ENCODE data around the gene NCL.

Gene NCL

GRCh38 chr2:231418820-231419640 is 45.3 kb downstream of the NCL start:
- ChIA-PET POLR2A (no interaction called here), CTCF (interaction anchor here (1.1 to 14.8 kb wide), 3 partner anchors 12 to 192 kb away, joined by 3 to 218 read pairs (median 11); no protein-coding TSS in a partner anchor)
- H3K4me3 ChIP-seq (ENCODE audit: low read depth, low read length): no peak overlapping the region
- DNase-seq (ENCODE audit: low read depth, low spot score): no peak
- TF ChIP-seq CTCF (IDR thresholded peaks at IDR 0.05; ENCODE audit: insufficient read depth, low read length, missing control alignments): no peak

GRCh38 chr2:231415029-231415428 is 49.3 kb downstream of the NCL start:
- DNase-seq (ENCODE audit: low read depth, low spot score): no peak
- CTCF ChIA-PET: interaction anchor here (0.7 to 14.8 kb wide), 8 partner anchors 15 to 428 kb away, joined by 3 to 218 read pairs (median 5); no protein-coding TSS in a partner anchor
- TF ChIP-seq CTCF (IDR thresholded peaks at IDR 0.05; ENCODE audit: insufficient read depth, low read length, missing control alignments): no peak
- no peak overlapping the region for H3K4me3 ChIP-seq (ENCODE audit: low read depth, low read length)
- POLR2A ChIA-PET: no interaction called here

GRCh38 chr2:231413921-231414476 is 50.3 kb downstream of the NCL start:
- POLR2A ChIA-PET: no interaction called here
- CTCF ChIA-PET: interaction anchor here (0.9 to 14.8 kb wide), 14 partner anchors 12 to 311 kb away, joined by 3 to 218 read pairs (median 8); no protein-coding TSS in a partner anchor

GRCh38 chr2:231413456-231413855 is 50.8 kb downstream of the NCL start:
- POLR2A ChIA-PET: no interaction called here
- CTCF ChIA-PET: interaction anchor here (0.9 to 14.8 kb wide), 24 partner anchors 8 to 565 kb away, joined by 3 to 218 read pairs (median 7); no protein-coding TSS in a partner anchor
- DNase-seq (ENCODE audit: low read depth, low spot score): no peak
- H3K4me3 ChIP-seq (ENCODE audit: low read depth, low read length): no peak overlapping the region
- TF ChIP-seq CTCF (IDR thresholded peaks at IDR 0.05; ENCODE audit: insufficient read depth, low read length, missing control alignments): no peak

More at GRCh38 chr2:231413921-231414476, 50.3 kb downstream of the NCL start:
- no peak overlapping the region for H3K4me3 ChIP-seq (ENCODE audit: low read depth, low read length)
- DNase-seq (ENCODE audit: low read depth, low spot score): no peak
- TF ChIP-seq CTCF (IDR thresholded peaks at IDR 0.05; ENCODE audit: insufficient read depth, low read length, missing control alignments): no peak

- ChIA-PET CTCF (interaction anchor here (0.6 to 14.8 kb wide), 58 partner anchors 9 to 565 kb away, joined by 3 to 218 read pairs (median 5); partner anchors contain the start of gene NCL), POLR2A (interaction anchor here (1.0 to 1.2 kb wide), 2 partner anchors 52 to 169 kb away, joined by 3 to 5 read pairs; partner anchors contain the start of gene NCL)
- no peak for TF ChIP-seq CTCF (IDR thresholded peaks at IDR 0.05; ENCODE audit: insufficient read depth, low read length, missing control alignments)
- DNase-seq (ENCODE audit: low read depth, low spot score): no peak
- peak overlapping the region; percentile 71 for H3K4me3 ChIP-seq (ENCODE audit: low read depth, low read length)
These were observed 51.7 kb downstream of the NCL start for GRCh38 chr2:231412618-231412963.

Measured in AG04449 (cell line).